Cardiac fibroblast (primary cell): ENCODE measurements around the gene RUNX2.

ENCODE experiments used
- DNase-seq, 2 donors: peaks; one replicate each; pipeline versions ENCODE4 v3.0.0 to v3.0.0-alpha.2; 2010; ENCODE audit warnings: low read depth in 2 of 2
- H3K4me3 ChIP-seq, 2 donors: replicated peaks in 1 of 2; 1 replicate in 1 of 2; 2 replicates in 1 of 2; pipeline ENCODE4 v1.5.1; 2011; ENCODE audit warnings: low read depth in 2 of 2, low read length in 2 of 2, mild to moderate bottlenecking in 2 of 2, moderate library complexity in 1 of 2
- TF ChIP-seq, protein P1 (sequence below): IDR thresholded peaks from one replicate; pipeline ENCODE4 v1.5.1; 2011; ENCODE audit warnings: low read depth, mild to moderate bottlenecking, low read length, inconsistent platforms

Gene RUNX2

GRCh38 chr6:45625191-45625664 is 297.1 kb downstream of the RUNX2 start:
- H3K4me3 ChIP-seq, result no peak overlapping the region
- DNase-seq, result peak; percentile 63 to 77
- TF ChIP-seq, protein P1, sequence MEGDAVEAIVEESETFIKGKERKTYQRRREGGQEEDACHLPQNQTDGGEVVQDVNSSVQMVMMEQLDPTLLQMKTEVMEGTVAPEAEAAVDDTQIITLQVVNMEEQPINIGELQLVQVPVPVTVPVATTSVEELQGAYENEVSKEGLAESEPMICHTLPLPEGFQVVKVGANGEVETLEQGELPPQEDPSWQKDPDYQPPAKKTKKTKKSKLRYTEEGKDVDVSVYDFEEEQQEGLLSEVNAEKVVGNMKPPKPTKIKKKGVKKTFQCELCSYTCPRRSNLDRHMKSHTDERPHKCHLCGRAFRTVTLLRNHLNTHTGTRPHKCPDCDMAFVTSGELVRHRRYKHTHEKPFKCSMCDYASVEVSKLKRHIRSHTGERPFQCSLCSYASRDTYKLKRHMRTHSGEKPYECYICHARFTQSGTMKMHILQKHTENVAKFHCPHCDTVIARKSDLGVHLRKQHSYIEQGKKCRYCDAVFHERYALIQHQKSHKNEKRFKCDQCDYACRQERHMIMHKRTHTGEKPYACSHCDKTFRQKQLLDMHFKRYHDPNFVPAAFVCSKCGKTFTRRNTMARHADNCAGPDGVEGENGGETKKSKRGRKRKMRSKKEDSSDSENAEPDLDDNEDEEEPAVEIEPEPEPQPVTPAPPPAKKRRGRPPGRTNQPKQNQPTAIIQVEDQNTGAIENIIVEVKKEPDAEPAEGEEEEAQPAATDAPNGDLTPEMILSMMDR, result no peak

DNA sequence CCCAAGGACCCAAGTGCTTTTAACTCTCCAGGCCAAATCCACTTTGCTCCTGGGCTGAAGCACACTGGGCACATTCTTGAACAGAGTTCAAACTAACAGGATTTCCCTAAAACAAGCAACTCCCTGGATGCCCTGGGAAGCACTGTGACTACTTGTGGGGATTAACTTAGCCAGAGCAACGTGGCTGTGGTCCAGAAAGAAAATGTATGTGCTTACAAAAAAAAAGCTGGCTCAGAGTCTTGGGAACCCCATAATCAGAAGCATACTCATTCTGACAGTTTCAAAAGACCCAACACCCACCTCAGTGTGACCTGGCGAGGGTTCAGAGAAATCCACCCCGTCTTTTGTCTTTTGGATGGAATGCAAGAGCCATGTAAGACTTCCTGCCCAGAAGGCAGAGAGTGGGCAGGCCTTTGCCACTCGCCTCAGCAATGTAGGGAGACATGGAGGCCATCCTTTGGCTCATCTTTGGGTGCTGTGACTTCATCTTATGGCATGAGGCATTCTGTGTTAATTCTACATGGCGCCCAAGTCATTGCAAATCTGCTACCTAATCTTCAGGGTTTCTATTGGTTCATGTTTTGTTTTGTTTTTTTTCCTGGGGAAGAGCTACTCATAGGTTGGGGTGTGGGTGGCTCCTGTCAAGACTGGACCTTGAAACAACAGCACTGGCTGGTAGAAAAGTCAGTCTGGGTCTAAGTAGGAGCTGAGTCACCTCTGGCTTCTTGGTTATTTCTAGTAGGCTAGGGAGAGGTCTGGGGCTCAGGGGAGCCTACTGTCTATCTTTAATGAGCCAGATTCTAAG is 298.2 kb downstream of the RUNX2 start:
- no peak overlapping the region for H3K4me3 ChIP-seq
- peak; percentile 81 to 89 for DNase-seq

GRCh38 chr6:45630314-45630713 is 302.2 kb downstream of the RUNX2 start:
- TF ChIP-seq, protein P1, result no peak
- DNase-seq, result no peak
- H3K4me3 ChIP-seq, result no peak overlapping the region

More for the DNA sequence above, 298.2 kb downstream of the RUNX2 start:
- TF ChIP-seq, protein P1, result no peak

DNA sequence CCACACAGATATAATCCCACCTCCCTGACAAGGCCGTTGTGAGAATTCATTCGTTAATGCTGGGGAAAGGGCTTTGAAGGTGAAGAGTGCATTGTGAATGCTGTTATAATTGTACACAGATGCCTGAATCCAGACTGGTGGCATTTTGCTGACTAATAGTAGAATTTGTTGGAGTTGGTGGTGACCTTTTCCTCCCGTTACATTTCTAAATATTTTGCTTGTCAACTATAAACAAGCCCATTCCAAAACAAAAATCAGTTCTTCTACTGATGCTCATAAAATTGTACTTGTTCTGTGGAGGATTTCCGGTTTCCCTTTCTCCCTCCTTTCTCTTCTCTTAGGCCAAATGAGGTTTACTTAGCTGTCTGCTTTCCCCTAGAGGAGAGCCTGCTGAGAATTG is 302.7 kb downstream of the RUNX2 start:
- TF ChIP-seq, protein P1, result no peak
- no peak for DNase-seq
- no peak overlapping the region for H3K4me3 ChIP-seq

DNA sequence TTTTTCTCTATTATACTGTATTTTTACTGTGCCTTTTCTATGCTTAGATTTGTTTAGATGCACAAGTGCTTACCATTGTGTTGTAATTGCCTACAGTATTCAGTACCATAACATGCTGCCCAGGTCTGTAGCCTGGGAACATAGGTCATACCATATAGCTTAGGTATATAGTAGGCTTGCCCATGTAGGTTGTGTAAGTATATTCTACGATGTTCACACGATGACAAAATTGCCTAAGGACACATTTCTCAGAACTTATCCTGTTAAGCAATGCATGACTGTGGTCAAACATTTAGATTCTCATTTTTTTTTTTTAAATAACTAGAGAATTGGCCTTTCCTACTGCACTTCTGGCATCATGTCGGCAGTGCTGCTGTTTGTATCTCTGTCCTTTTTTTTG is 303.3 kb downstream of the RUNX2 start:
- no peak for DNase-seq
- TF ChIP-seq, protein P1, result no peak
- no peak overlapping the region for H3K4me3 ChIP-seq

DNA sequence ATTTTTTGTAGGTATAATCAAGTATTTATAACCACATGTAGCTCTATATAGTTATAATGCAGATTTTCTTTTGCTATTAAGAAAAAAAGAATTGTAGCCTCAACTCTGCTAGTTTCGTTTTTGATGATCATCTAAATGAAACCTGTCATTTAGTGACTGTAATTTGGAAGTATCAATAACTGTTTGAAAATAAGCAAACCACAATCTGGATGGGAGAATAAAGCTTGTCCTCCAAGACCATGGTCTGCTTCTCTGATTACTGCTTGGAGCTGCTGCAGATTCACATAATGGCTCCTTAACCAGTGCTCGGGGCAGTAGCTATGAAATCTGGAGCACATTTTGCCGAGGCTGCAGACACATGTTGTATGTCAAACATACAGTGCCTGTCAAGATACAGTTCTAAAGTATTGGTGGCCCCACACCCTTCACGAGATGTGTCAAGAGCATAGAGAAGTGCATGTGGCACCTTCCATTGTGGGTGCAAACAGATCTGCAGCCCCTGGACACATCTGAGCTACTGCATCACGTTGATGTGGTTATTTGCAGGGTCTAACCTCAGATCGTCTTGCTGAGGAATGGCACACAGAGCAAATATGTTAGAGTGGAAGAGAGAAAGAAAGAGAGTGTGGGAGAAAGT is 305.3 kb downstream of the RUNX2 start:
- no peak for DNase-seq
- TF ChIP-seq, protein P1, result no peak
- H3K4me3 ChIP-seq, result no peak overlapping the region
